ENCODE results near the gene SLC19A3.
"Not testable (repeated sequence)": the region's sequence is repeated elsewhere in the genome, so short reads cannot be mapped to it uniquely, and the experiment has no call there.

SLC19A3 gene

GRCh38 chr2:227701556-227701955 lies 16.3 kb downstream of the SLC19A3 start:
- DNase-seq, result no peak

DNA sequence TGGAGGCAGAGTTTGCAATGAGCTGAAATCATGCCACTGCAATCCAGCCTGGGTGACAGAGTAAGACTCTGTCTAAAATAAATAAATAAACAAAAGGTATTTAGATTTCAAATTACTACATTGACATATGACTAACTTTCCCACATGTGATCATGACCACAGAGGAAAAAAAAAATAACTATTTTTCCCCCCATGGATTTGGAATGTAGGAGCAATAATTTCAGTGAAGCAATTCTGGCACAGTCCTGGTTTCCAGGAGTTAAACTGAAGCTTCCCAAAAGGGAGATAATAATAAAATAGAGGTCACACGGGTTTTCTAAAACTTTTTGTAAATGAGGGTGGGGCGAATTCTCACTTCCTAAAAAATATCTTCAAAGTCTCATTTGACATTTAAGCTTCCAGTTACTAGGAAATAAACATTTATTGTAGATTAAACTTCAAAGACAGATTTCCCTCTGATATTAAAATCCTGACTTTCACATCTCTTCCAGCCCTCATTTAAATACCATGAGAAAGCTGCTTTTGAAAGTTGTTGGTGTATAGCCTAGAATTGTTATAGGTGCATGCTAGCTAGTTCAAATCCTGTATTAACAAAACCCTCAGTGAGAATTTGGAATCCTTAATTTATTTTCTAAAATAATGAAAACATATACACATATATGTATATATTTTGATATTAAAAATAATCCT lies 20.7 kb downstream of the SLC19A3 start:
- no peak for DNase-seq

DNA sequence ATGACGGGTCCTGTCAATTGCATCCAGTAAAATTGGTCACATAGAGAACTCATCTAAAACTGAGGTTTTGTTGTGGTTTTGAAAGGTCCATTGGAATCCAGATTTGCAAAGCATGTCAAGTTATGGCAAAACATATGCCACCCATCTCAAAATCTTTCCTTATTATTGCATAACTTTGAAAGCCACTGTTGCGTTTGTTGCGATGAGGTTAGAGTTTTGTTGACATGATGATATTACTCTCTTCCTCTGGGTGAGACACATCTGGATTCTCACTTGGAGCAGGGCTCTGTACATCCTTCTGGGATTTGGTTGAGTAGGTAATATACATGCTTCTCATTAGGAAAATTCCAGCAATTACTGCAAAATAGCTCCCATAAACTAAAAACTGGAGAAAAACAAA lies 30.6 kb downstream of the SLC19A3 start:
- no peak for DNase-seq

DNA sequence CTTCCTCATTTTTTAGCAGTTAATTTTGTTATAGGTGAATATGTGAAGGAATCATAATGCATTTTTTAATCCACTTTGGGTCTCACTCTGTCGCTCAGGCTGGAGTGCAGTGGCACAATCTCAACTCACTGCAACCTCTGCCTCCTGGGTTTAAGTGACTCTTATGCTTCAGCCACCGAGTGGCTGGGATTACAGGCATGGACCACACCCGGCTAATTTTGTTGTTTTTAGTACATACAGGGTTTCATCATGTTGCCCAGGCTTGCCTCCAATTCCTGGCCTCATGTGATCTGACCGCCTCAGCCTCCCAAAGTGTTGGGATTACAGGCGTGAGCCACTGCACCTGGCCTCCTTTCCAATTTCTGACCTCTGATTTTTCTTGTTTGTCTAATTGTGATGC lies 33.6 kb downstream of the SLC19A3 start:
- DNase-seq, result no peak

- no peak for DNase-seq
Observed at GRCh38 chr2:227677928-227678327, 39.9 kb downstream of the SLC19A3 start.

GRCh38 chr2:227674485-227674884 lies 43.3 kb downstream of the SLC19A3 start:
- no peak for DNase-seq

DNA sequence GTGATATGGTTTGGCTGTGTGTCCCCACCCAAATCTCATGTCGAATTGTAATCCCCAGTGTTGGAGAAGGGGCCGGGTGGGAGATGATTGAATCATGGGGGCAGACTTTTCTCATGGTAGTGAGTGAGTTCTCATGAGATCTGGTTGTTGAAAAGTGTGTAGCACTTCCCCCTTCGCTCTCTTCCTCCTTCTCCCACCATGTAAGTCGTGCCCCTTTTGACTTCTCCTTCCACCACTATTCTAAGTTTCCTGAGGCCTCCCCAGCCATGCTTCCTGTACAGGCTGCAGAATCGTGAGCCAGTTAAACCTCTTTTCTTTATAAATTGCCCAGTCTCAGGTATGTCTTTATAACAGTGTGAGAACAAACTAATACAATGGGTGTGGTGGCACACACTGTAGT lies 44.2 kb downstream of the SLC19A3 start:
- peak; percentile 1 to 4 for DNase-seq

- no peak for DNase-seq
Observed at GRCh38 chr2:227671170-227671905, 46.5 kb downstream of the SLC19A3 start.

- not testable (repeated sequence) for DNase-seq
Observed at GRCh38 chr2:227666631-227667170, 51.1 kb downstream of the SLC19A3 start, which contains the start of gene SCYGR5. TSS of gene SCYGR5 (plus strand) at chr2:227666804. CDS start at chr2:227666804, 0 bp downstream.

GRCh38 chr2:227665189-227665940 lies 52.5 kb downstream of the SLC19A3 start:
- no peak for DNase-seq

- no peak for DNase-seq
Observed at GRCh38 chr2:227661827-227662226, 56.0 kb downstream of the SLC19A3 start.

DNA sequence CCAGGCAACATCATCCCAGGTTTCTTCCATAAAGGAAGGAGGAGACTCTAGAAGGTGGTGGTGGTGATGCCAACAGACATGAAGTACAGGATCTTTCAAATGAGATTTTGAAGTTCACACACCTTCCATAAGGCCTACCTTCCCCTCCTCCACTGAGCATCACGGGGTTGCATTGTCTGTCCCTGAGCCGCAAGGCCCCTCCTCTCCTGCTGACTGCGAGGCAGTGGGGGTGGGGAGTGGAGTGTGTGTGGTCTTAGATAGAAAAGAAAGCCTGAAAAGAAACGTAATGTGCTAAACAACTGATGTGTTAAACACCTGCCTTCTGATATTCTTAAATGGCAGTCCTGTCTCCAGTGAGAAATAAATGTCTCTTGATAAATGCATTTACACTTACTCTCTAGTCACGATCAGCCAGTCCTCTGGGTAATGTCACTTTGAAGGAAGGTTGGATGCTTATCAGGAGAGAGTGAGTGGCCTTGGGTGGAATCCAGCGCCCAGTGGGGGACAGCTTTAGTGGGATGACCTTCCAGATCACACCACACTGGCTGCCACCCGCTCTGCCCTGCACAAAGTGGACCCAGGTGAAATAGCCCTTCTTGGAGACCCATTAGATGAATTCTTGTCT lies 56.7 kb downstream of the SLC19A3 start:
- no peak for DNase-seq

DNA sequence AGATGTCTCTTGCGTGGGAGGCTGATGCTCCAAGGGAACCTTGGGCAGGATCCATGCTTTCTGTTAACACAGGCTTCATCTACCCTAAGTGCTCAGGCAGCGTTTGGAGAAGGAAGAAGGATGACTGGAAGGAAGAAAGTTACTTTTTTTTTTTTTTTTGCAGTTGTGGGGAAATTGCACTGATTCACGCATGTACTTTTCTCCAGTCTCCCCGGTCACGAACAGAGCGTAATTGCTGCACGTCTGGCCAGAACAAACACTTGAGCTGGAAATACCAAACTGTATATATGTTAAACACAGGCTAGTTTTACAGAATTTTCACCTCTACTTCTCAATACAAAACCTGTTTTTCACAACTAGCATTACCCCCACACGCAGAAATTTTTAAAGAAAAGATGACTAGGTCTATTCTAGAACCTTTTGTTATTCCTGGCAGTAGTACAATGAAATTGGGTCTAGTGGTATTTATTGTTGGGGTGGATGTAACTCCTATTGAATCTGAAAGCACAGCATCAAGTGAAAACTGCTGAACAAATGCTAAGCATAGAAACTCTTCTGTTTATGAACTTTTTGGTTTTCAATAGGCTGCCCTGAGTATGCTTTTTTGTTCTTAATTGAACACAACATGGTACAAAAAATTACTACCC lies 60.5 kb downstream of the SLC19A3 start:
- no peak for DNase-seq

DNA sequence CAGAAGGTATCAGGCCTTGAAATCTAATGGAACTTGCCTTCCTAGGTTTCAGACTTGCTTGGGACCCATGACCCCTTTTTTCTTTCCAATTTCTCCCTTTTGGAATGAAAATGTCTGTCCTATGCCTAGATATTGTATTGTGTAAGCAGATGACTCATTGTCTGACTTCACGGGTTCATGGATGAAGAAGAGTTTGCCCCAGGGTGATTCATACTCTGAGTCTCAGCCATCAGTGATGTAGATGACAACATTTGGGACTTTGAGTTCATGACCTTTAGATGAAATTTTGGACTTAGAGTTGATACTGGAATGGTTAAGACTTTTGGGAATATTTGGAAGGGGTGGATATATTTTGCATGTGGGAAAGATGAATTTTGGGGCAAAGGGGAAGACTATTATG lies 62.4 kb downstream of the SLC19A3 start:
- peak in 1 of 2 experiments; percentile 0 for DNase-seq

DNA sequence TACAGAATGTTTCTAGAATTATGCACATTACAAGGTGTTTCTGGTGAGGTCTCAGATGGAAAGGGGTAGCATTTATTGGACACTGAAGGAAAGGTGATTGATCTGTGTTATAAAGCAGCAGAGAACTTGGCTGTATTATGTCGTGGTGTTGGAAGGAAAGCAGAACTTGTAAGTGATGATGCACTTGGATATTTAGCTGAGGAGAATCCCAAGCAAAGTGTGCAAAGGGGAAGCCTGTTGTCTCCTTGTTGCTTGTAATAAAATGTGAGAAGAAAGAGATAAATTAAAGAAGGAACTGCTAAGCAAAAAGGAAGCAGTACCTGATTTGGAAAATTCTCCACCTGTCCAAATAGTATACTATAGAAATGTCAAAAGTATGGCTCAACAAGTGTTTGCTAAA lies 63.4 kb downstream of the SLC19A3 start:
- no peak for DNase-seq

DNA sequence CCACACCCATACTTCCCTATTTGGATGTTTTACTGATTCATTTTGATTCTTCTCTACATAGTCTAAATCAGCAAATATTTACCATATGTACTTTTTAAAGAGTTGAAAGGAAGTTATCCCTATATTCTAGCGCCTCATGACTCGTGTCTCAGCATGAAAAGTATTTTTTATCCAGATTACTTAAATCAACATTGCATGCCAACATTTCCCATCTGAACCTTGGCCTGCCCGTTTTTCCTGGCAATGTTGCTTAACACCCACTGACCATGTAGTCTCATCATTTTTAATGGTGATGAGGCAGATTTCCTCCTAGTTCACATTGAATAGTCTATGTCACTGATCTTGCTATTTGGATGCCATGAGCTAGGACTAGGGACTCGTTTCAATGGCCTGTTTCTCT lies 64.4 kb downstream of the SLC19A3 start:
- DNase-seq, result no peak

DNA sequence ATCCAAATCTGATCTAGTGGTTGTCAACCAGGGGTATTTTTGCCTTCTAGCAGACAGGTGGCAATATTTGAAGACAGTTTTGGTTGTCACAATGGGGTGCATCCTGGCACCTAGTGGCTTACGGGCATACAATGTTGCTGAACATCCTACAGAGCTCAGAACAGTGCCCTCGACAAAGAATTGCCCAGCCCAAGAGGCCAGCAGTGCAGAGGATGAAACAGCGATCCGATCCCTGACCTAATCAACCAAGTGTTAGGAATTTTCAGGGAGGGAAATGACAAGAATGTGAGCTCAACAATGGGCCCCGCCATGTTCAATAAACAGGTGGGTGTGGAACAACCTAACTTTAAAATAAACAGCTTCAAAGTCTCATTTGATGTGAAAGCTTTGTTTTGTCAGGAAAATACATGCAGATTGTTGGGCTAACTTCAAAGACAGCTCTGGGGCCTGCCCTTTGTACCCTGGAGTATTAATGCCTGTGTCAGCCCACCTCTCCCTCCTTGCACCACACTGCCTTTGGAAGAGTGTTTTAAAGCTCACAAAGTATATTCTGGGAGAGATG lies 73.8 kb downstream of the SLC19A3 start:
- no peak for DNase-seq

GRCh38 chr2:227642656-227643055 lies 75.2 kb downstream of the SLC19A3 start:
- DNase-seq, result no peak

- DNase-seq, result no peak
Observed at GRCh38 chr2:227634201-227634600, 83.6 kb downstream of the SLC19A3 start.

Data from Kasumi-1 (cell line).